HFFc6 (cell line): ENCODE data around the gene UMODL1. TPM values are rescaled to one million over a fixed set of nuclear protein-coding genes. Genes with fewer than 3 reads are reported as not detected.

Source experiments
- DNase-seq: peaks from one replicate; pipeline ENCODE4 v3.0.0-alpha.2; 2018
- H3K27ac Mint-ChIP-seq: 2 replicates; pipeline ENCODE4 v1.8.0; 2020; ENCODE audit warnings: mild to moderate bottlenecking, mixed read lengths
- H3K27me3 Mint-ChIP-seq: 2 replicates; pipeline ENCODE4 v1.8.0; 2021; ENCODE audit warnings: mild to moderate bottlenecking, moderate library complexity, mixed read lengths; ENCODE audit not compliant: insufficient read depth
- H3K36me3 Mint-ChIP-seq: 2 replicates; pipeline ENCODE4 v1.8.0; 2021; ENCODE audit warnings: low read depth, mixed read lengths
- H3K4me1 Mint-ChIP-seq: 2 replicates; pipeline ENCODE4 v1.8.0; 2020; ENCODE audit warnings: low read depth, mixed read lengths
- H3K4me3 Mint-ChIP-seq: 2 replicates; pipeline ENCODE4 v1.8.0; 2020; ENCODE audit warnings: mild to moderate bottlenecking, moderate library complexity, mixed read lengths
- H3K9me3 Mint-ChIP-seq: 2 replicates; pipeline ENCODE4 v1.8.0; 2020; ENCODE audit warnings: mild to moderate bottlenecking, mixed read lengths
- total RNA-seq, 6 experiments: library from RNA; stranded (reverse); fragmentation: NEBNext Ultra II Directional; extraction: Animal tissue kit (Norgen Biotek cat#: 25700); gene quantifications; 2 replicates in 1 of 6; 3 replicates in 5 of 6; pipeline ENCODE4 v1.2.3, GENCODE V29; 2021
- TF ChIP-seq, protein P1 (sequence below): fragments of 200-600 bp; sonication (generic); IDR thresholded peaks from 2 replicates; pipeline ENCODE4 v1.5.0; 2021; ENCODE audit warnings: antibody characterized with exemption, mild to moderate bottlenecking

The UMODL1 gene
- total RNA-seq, 6 experiments from 2014 or later = not detected

DNA sequence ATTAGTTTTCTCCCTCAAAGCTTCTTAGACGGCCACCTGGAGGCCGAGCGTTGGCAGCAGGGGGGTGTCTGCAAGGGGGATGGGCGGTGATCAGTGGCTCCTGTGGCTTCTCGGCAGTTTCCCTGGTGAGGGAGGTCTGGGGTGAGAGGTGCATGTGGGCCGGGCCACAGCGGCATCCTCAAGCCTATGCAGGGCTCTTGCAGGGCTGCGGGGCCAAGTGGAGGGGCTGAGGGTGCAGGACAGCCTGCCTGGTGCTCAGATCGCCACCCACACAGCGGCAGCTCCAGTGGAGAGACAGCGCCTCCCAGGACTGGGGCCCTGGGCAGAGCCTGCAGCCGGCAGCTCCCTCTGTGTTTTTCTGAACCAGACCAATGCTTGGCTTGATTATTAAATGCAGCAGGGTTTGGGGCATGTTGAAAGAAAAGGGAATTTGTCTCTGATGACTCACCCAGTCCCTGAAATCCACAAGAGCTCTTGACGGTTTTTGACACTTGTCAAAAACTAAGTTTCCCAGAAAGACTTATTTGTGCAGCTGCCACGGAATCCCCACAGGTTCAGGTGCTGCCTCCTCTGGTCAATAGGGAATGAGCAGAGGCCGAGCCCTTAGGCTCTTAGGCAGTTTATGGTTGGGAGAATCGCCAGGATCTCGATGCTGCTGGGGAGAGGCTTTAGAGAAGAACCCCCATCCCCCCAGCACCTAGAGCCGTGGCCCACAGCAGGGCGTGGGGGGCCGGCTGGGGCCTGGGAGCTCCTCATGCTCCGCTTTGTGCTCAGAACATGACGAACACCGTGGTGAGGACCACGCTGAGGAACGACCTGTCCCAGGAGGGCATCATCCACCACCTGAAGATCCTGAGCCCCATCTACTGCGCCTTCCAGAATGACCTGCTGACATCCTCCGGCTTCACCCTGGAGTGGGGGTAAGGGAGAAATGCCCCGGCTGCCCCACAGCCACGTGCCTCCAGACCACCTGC lies 54.7 kb downstream of the UMODL1 start:
- peak; percentile 20 for DNase-seq
- no peaks in the 10 kb centered on the region for H3K4me1 Mint-ChIP-seq
- peaks cover 39% of the 10 kb centered on the region for H3K27me3 Mint-ChIP-seq
- TF ChIP-seq, protein P1, sequence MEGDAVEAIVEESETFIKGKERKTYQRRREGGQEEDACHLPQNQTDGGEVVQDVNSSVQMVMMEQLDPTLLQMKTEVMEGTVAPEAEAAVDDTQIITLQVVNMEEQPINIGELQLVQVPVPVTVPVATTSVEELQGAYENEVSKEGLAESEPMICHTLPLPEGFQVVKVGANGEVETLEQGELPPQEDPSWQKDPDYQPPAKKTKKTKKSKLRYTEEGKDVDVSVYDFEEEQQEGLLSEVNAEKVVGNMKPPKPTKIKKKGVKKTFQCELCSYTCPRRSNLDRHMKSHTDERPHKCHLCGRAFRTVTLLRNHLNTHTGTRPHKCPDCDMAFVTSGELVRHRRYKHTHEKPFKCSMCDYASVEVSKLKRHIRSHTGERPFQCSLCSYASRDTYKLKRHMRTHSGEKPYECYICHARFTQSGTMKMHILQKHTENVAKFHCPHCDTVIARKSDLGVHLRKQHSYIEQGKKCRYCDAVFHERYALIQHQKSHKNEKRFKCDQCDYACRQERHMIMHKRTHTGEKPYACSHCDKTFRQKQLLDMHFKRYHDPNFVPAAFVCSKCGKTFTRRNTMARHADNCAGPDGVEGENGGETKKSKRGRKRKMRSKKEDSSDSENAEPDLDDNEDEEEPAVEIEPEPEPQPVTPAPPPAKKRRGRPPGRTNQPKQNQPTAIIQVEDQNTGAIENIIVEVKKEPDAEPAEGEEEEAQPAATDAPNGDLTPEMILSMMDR = peak; percentile 57
- no peak overlapping the region for H3K4me3 Mint-ChIP-seq
- H3K36me3 Mint-ChIP-seq = no peaks in the 10 kb centered on the region
- H3K9me3 Mint-ChIP-seq = no peaks in the 10 kb centered on the region
- no peak overlapping the region for H3K27ac Mint-ChIP-seq

DNA sequence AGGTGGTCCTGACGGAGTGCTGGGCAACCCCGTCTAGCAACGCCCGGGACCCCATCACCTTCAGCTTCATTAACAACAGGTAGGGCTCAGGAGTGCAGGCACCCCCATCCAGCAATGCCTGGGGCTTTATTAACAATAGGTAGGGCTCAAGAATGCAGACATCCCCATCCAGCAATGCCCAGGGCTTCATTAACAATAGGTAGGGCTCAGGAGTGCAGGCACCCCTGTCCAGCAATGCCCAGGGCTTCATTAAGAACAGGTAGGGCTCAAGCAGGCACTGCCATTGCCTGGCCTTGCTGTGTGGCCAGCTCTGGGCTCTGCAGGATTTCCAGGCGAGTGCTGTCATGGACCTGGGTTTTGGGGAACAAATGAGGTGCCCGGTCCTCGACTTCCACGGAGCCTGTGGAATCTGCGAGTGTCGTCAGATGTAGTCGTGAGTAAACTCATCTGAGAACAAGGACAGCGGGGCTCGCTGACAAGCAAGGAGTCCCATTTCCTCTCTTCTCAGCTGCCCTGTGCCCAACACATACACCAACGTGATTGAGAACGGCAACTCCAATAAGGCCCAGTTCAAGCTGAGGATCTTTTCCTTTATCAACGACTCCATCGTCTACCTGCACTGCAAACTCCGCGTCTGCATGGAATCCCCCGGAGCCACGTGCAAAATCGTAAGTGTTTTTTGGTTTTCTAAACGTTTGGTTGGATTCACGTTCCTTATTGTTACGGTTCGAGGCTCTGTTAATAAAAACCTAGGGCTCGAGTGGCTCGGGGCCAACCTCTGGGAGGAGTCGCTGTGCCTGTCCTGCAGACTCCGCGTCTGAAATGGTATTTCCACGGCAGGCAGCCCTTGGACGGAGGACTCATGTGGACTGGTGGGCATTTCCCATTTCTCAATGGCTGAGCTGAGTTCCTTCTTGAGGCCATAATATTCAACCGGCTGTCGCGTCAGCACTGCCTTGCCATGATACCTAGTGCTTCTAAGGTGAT lies 56.3 kb downstream of the UMODL1 start:
- H3K4me1 Mint-ChIP-seq = no peaks in the 10 kb centered on the region
- H3K4me3 Mint-ChIP-seq = no peak overlapping the region
- H3K9me3 Mint-ChIP-seq = no peaks in the 10 kb centered on the region
- TF ChIP-seq, protein P1 = no peak
- H3K27ac Mint-ChIP-seq = no peak overlapping the region
- peaks cover 26% of the 10 kb centered on the region for H3K27me3 Mint-ChIP-seq
- H3K36me3 Mint-ChIP-seq = no peaks in the 10 kb centered on the region
- no peak for DNase-seq

DNA sequence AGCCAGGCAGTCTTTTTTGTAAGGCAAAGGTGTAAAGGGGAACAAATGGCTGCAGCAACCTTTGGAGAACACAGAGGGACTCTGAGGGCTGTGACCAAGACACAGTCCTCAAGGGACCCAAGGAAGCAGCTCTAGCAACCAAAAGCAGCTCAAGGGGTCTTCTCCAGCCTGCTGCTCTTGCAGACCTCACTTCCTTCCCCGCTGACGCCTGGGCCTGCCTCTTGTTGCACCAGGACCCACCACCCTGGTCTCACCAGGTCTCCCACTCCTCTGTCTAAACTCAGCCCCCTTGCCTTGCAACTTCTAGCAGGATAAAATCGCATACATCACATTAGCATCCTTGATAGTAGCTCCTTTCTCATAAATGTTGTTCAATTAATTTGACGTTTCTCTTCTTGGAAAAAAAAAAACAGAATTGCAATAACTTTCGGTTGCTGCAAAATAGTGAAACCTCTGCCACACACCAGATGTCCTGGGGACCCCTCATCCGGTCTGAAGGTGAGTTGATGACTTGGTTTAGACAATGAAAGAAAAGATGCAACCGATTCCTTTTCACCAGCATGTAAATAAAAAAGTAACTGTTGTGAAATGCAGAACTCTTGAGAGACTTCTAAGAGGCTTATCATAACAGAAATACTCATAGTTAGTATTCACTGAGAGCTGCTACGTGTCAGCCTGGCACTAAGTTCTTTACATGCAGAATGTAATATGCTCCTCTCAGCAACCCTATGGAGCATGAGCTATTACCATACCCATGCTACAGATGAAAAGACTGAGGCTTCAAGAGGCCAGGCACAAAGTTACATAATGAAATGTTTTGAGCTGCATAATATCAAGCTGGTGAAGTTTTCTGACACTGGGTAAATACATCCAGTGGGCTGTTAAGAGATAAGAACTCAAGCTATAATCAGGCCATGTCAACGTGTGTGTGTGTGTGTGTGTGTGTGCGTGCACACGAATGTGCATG lies 58.5 kb downstream of the UMODL1 start:
- H3K4me1 Mint-ChIP-seq = no peaks in the 10 kb centered on the region
- no peaks in the 10 kb centered on the region for H3K9me3 Mint-ChIP-seq
- TF ChIP-seq, protein P1 = no peak
- no peak for DNase-seq
- no peak overlapping the region for H3K4me3 Mint-ChIP-seq
- H3K27me3 Mint-ChIP-seq = peaks cover 26% of the 10 kb centered on the region
- no peaks in the 10 kb centered on the region for H3K36me3 Mint-ChIP-seq
- H3K27ac Mint-ChIP-seq = no peak overlapping the region

DNA sequence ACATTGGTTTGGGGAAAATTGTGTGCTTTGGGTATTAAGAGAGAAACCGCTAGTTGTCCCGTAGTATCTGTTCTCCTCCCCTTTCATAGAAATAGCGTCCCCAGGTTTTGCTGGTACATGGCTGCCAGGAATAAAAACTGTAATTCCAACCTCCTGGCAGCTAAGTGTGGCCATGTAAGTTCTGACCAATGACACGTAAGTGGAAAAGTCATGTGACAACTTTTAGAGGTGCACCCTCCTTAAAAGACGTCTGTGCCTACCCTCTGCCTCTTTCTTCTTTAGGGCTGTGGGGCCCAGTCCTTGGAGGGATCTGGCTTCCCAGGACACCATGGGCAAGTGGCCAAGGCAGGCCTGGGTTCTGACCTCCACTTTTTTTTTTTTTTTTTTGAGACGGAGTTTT lies 59.3 kb downstream of the UMODL1 start:
- Mint-ChIP-seq H3K4me3 (no peak overlapping the region), H3K4me1 (no peaks in the 10 kb centered on the region), H3K36me3 (no peaks in the 10 kb centered on the region), H3K9me3 (no peaks in the 10 kb centered on the region), H3K27me3 (peaks cover 33% of the 10 kb centered on the region), H3K27ac (no peak overlapping the region)
- TF ChIP-seq, protein P1 = no peak
- DNase-seq = no peak

DNA sequence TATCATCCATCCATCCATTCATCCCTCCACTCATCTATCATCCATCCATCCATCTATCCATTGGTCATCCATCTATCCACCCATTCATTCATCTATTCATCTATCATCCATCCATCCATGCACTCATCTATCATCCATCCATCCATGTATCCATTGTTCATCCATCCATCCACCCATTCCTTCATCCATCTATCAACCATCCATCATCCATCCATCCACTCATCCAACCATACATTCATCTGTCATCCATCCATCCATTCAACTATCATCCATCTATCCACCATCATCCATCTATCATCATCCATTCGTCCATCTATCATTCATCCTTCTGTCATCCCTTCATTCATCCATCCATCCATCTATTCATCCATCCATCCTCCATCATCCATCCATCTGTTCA lies 61.1 kb downstream of the UMODL1 start:
- TF ChIP-seq, protein P1 = no peak
- H3K27me3 Mint-ChIP-seq = peaks cover 30% of the 10 kb centered on the region
- no peaks in the 10 kb centered on the region for H3K36me3 Mint-ChIP-seq
- no peak overlapping the region for H3K27ac Mint-ChIP-seq
- no peaks in the 10 kb centered on the region for H3K4me1 Mint-ChIP-seq
- DNase-seq = no peak
- H3K4me3 Mint-ChIP-seq = no peak overlapping the region
- no peaks in the 10 kb centered on the region for H3K9me3 Mint-ChIP-seq
